NCI-H510A treated with DMSO at 0.1 percent for 48 hours (cell line): Measurements from ENCODE around the gene C2CD3.

Experiments
- DNase-seq: peaks from one replicate; lab custom pipeline; 2025; lab: John Stamatoyannopoulos, UW

The C2CD3 gene

DNA sequence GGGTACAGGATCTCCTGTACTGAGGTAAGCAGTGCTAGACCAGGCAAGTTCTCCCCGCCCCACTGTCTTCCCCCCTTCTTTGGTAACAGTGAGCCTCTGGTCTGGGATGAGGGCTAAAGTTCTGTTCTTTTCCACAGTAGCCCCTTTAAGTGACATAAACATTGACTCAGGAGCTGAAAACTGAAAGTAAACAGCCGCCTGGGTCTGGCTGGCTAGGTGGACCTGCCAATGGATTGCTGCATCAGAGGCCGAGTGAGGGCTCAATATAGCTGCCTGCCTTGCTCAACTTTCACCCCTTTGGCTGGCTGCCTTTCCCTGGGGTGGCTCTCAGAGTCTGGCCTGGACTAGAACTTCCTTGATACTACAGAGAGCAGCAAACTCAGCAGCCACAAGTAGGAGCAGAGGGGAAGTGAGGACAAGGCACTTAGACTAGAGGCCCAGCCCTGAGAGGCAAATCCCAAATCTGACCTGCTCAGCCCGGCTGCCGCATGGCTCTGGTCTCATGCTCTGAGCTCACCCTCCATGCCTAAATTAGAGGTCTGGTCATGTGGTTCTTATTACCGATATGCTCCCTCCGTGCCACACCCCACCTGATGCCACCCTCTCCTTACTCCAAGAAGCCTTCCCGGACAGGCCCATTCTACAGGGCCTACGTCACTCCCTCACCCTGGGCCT is 152.3 kb downstream of the C2CD3 start:
- DNase-seq: no peak

DNA sequence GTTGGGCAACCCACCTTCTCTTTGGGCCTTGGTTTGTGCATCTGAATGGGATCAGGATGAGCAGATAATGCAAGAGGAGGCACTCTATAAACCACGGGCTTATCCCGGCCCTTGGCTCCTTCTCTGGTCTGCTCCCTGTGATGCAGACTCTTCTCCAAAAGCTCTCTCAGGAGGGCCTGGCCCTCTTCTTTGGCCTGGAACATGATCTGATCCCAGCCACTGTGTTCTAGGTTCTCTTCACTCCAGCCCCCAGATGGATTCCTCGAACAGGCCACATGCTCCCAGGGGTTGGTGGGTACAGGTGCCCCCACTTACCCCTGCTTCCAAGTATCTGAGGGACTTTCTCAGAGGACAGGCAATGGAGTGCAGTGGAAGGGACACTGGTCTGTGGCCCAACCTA is 153.2 kb downstream of the C2CD3 start:
- DNase-seq: no peak

DNA sequence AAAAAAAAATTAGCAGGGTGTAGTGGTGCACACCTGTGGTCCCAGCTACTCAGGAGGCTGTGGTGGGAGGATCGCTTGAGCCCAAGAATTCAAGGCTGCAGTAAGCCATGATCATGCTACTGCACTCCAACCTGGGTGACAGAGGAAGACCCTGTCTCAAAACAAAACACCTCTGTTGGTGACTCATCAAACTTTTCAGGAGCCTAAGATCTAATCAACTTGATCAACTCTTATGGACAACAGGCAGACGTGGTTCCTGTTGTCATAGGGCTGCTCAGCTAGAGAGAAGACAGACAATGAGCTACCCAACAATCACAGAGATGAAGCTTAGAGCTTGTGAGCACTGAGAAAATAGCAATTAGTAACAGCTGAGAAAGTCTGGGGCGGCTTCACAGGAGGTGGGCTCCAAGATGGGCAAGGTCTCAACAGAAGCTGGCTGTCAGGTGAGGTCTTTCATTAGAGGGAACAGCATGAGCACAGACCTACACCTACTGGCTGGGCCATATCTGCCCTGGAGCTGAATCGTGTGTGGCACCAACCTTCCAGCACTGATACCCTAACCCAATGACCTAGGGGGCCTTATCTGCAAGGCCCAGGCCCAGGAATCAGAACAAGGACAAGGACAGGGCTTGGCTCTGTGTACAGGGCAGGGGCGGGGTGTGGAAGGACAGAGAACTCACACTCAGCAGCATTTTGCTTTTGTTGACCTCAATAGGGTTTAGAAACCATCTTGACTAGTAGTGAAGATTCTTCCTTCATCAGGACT is 154.7 kb downstream of the C2CD3 start:
- DNase-seq: no peak

DNA sequence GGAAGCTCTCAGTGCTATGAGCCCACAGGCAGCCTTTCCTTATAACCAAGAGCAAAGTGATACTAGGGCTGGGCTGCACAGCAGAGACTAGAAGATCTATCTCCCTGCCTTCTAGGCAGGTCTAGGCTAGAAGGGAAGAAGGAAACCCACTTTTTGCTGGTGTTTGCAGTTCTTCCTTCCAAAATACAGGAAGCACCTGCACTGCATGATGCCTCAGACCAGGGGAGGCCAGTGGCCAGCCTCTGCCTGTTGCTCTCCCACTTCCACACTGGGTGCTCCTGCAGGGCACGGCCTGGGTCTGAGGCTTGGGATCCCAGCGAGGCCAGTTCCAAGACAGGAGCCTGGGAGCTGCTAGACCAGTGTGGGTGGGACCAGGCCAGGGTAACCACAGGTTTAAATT is 155.9 kb downstream of the C2CD3 start:
- DNase-seq: no peak

DNA sequence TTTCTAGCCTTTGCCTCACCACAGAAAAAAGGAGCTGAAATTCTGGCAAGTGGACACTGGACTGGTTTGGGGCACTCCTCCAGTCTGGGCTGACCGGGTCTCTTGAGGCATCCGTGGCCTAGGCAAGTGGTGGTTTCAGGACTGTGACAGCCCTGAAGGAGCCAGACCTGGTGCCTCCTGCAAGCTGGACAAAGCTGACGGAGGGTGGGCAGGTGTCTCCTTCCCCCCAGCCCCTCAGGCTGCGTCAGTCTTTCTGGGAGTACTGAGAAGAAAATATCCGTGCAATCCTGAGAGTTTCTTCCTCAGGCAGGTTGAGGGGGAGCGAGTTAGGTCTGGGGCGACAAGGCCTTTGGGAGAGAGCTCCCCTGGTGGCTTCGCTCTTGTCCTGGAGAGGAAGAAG is 157.7 kb downstream of the C2CD3 start:
- no peak for DNase-seq

DNA sequence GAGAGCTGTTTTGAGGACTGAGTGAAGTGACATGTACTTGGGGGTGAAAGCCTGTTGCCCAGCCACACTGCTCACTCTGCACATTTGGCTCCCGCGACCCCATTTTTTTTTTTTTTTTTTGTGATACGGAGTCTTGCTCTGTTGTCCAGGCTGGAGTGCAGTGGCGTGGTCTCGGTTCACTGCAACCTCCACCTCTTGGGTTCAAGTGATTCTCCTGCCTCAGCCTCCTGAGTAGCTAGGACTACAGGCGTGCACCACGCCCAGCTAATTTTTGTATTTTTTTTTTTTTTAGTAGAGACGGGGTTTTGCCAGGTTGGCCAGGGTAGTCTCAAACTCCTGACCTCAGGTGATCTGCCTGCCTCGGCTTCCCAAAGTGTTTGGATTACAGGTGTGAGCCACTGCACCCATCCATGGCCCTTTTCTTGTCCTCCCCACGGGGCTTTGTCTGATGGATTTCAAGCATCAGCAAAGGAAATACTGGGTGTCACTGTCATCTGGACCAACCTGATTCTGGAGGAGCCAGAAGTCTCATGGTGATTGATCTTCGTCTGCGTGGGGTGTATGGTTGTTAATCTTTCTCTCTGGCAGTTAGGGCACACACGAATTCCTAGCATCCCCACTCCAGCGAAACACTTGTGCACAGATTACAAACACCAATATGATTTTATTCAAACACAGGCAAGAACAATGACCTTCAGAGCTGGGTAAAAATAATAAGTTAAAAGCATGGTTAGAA is 158.6 kb downstream of the C2CD3 start:
- no peak for DNase-seq

DNA sequence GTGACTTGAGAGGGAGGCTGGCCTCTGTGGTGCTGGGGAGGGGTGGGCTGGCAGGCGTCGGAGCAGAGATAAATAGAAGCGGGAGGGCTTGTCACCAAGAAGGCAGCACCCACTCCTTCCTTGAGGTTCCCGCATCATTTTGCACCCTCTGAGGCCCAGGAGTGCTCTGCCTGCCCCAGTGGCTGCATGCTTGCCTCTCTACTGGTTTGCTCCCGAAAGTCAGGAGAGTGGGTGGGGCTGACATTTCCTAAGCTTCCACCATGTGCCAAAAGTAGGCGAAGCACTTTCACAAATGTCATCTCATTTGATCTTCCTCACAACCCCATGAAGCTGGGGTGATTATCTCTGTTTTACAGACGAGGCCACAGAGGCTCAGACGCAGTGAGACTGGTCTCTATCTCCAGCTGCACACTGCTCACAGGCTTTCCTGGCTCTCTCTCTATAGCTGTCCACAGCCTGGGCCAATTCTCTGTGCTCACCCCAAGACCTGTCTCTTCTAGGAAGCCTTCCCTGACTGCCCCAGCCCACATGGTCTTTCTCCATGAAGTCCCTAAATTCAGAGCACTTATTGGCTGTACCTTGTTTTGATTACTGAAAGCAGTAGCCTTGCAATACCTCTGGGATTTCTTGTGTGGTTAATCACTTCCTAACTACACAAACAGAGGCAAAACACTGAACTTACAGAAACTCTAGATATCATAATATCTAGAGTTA is 159.3 kb downstream of the C2CD3 start:
- no peak for DNase-seq

DNA sequence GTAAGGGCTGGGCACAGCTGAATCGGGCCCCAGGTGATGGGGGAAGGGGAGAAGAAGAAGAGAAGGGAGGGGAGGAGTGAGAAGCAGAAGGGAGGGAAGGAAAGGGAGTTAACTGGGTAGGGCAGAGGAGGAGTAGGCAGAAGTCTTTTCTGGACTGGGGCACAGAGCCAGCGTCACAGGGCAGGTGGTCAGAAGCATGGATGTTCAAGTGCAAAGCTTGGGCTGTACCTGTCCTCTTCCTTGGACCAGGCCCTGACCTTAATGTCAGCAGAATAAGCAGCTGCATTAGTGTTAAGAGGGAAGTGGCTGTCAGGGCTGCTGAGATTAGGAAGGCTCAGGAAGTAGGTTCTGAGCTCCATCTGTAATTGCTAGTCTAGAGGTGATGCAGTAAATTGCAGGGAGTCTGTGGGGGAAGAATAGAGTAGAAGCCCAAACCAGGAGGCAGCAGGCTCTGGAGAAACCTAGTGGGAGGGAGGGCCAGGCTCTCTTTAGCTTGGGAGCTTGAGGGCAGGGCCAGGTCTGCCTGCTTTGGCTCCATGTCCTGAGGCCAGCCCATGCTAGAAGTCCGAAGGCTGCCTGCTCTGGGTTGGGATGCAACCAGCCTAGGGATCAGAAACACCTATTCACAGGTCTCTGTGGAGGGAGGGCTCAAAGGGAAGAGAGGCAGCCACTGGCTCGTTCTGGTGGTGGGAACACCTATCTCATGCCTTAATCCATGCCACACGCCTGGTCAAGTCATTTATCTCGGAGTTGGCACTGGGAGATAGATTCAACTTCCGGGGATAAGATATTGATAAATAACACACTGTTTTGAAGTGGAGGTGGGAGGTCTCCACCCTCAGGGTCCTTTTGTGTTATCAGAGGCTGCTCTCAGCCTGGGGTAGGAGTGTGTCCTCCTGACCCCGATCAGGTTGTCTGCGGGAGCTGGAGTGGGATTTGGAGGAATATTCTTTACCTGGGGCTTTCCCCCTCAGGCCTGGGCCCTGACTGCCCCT is 160.2 kb downstream of the C2CD3 start:
- peak; percentile 43 for DNase-seq

DNA sequence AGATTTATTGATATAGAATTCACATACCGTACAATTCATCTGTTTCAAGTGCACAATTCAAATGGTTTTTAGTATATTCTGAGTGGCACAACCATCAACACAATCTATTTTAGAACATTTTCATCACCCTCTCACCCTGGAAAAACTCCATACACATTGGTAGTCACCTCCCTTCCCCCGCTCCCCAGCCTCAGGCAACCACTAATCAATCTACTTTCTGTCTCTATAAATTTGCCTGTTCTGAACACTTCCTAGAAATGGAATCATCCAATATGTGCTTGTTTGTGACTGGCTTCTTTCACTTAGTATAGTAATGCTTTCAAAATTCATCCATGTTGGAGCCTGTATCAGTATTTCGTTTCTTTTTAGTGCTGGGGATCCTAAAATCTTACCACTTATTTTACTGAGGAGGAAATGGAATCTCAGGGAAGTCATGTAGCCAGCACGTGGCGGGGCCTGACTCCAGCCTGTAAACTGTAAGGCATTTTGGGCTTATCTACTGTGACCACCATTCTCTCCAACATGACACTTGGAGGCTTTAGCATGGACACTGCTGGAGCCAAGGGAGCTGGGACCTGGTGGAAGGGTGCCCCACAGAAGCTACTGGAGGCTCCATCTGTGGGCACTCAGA is 161.0 kb downstream of the C2CD3 start:
- no peak for DNase-seq

DNA sequence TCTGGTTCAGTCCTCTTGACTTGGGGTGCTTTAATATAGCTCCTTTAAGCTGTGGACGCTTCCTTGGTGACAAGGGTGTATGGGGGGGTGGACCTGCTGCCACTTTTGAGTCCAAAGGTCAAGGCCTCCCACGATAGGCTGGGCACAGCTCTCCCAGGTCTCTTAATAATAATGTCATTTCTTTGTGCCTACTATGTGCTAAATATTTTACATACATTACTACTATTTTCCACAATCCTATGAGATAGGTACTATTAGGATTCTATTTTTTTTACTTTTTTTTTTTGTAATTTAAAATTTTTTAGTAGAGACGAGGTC is 161.6 kb downstream of the C2CD3 start:
- no peak for DNase-seq

DNA sequence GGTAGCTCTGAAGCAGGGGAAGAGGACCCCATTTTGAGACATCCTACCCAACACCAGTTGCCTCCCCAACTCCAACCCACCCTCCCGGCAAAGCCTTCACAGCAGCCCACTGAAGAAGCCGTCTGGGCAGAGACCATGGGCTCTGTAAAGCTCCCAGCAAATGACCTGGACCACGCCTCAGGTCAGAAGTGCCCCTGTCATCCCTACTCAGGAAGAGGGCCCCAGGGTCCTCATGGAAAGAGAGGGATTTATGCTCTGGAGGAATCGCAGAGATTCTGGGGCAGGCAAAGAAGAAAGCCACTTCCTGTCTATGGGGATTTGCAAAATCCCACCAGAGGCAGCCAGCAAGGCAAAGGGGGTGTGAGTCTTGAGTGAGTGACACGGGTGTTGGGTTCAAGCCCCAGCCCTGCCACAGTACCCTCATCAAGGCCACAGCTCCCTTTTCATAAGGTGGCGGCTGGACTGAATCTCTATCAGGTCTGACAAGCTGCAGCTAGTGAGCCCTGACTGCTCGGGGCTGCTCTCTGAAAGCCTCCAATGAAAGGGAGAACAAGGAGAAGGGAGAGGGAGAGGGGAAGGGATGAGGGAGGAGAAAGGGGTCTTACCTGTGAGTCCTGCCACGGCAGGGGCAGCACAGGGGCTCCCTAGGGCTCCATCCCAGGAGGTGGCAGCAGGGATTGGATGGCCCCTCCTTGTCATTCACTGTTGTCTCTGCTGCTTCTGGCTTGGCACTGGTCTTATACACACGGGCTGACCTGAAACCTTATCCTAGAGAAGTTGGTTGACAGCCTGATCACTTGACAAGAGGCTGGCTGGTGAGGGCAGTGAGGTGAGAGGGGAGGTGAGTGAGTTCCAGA is 162.2 kb downstream of the C2CD3 start, which contains the start of gene UCP3:
UCP3 (minus strand) TSS at position 713 of the 857 bp plus-strand sequence. CDS start 2,043 bp downstream, outside the sequence.
- peak; percentile 67 for DNase-seq

DNA sequence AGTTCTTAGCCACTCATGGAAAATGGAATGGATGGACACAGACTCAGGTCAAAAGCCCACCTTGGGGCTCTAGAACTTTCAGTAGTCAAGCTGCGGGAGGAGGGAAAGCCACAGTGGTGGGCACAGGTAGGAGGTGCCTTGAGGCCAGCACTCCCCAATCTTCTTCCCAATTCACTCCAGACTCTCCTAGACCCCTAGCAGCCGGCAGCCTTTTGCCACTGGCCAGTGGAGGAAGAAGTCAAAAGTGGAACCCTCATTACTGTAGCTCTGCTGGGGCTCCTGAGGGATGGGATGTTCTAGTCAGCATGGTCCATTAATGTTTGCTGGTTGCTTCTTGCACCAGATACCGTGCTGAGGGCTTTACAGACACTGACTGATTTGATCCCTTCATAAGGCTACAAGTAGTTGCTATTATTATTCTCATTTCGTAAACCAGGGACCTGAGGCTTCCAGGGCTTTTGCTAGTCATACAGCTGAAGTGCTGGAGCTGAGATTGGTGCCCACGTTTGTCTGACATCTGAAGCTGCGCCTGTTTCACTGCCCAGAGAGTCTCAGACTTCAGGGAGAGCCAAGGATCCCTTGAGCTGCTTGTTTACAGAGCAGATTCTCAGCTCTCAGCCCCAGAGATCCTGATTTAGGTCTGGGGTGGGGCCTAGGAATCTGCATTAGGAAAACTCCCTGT is 163.0 kb downstream of the C2CD3 start:
- DNase-seq: no peak

DNA sequence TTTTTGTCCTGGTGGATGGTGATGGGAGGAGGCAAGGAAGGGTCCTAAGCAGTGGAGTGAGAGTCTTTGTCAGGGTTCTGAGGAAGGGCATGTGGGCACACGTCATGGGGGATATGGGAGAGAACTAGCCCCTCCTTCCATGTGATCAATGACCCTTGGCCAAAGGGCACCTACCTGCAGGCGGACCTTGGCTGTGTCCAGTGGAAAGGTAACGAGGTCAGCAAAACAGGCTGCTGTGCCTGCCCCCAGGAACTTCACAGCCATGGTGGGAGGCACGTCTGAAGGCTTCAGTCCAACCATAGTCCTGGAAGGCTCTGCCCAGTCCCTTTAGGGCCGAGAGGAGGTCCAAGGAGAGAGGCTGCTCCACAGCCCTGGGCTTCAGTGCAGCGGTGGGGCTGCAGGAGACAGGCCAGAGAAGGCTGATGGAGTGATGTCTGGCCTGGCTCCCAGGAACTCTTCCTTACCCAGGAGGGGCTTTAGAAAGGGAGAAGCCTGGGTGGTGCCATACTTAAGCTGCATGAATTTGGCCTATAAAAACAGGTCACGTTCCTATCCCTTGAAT is 164.0 kb downstream of the C2CD3 start:
- no peak for DNase-seq

DNA sequence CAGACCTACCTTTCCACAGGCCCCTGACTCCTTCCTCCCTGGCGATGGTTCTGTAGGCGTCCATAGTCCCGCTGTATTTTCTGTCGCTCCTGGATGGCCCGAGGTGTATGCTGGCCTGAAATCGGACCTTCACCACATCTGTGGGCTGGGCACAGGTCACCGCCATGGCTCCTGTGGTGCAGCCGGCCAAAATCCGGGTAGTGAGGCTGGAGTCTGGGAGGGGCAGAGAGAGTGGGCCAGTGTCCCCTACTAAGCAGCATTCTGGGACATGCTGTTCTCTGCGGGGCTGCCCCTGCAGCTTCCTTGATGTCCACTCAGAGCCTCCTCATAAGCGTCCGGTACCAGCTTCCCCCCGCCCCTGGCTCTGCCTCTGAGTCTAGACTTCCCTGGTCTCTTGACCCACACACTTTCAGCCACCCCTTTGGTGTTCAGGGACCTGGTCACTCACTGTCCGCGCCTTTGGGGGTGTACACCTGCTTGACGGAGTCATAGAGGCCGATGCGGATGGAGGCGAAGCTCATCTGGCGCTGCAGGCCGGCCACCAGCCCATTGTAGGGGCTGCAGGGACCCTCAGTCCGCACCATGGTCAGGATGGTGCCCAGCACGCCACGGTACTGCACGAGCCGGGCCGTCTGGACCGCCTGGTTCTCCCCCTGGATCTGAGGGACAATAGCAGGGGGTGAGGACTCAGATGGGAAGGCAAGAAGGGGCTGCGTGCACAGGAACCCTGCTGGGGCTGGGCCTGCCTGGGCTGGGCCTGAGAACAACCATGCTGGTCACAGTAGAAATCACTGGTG is 164.9 kb downstream of the C2CD3 start:
- no peak for DNase-seq

DNA sequence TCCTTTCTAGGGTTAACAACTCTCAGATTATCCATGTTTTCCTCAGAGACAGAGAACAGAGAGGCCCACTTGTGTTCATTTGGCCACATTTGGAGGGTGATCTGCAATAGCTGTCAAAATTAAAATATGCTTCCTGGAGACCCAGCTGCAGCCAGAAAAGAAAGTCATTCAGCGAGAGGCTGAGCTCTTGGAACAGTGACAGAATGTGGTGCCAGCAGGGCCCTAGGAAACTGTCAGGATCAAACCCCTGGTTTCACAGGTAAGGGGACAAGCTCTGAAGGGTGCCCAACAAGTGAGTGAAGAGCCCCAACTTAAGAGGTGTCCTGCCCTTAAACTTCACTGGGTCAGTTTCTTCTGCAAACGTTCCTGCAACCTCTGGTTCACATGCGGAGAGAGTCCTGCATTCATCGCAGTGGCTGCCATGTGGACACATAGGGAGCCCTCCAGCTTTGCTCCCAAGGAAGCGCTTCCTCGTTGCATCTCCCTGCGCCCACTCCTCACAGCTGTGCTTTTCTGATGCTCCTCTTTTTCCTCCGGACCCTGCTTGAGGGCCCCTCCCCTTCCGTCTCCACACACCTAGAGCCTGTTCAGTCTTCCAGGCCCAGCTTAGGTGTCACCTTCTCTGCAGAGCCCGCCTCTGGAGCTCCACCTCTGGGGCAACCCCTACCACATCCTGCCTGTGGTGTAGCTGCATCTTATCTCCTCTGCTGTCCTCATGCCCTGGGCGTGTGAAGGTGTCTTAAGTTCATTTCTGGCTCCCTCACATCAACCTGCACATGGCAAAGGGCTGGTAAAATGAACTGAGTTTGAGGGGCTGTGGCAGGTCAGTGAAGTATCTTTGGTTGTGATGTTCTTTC is 165.8 kb downstream of the C2CD3 start:
- DNase-seq: peak; percentile 24

DNA sequence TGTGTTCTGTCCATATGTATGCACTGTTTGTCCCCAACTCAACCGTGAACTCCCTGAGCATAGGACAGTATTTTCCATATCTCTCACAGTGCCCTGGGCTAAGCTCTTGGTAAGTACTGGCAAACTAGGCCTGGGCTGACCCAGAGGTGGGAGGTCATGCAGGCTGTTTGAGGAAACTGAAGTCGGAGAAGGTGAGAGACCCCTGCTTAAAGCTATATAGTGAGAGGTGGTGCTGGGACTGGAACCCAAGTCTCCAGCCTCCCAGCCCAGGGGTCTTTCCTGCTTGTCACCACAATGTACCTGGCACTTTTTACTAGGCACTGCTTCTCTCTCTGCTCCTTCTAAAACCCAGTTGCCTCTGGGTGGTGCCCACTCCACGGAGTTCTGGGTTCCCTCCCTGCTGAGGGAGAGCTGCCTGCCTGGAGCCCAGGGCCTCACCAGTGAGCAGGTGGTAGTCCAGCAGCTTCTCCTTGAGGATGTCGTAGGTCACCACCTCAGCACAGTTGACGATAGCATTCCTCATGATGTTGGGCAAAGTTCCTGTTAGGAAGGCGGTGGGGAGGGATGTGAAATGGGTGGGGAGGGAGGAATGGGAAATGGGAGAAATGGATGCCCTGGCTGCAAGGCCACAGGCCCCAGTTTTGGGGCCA is 166.6 kb downstream of the C2CD3 start:
- no peak for DNase-seq
